Loucy (cell line): Measurements from ENCODE around the gene SLC25A26.

Experiments used
- CTCF ChIP-seq: fragments of 200-600 bp; sonication (generic); conservative IDR thresholded peaks from 2 replicates; pipeline ENCODE4 v1.5.1; 2014; ENCODE audit warnings: mild to moderate bottlenecking, antibody characterized with exemption, low read length
- EZH2phosphoT487 ChIP-seq: fragments of 200-600 bp; IDR thresholded peaks from 2 replicates; pipeline ENCODE4 v1.6.1; 2018; ENCODE audit warnings: antibody characterized with exemption, mild to moderate bottlenecking, moderate library complexity, borderline replicate concordance

- TF ChIP-seq CTCF (no peak), EZH2phosphoT487 (no peak)
Measured at GRCh38 chr3:66380200-66380932, 159.6 kb downstream of the SLC25A26 start.
